Stimulated activated CD8-positive, alpha-beta memory T cell treated with anti-CD3 and anti-CD28 coated beads, Interleukin-4, amount 100 ng/mL, for 48 hours (primary cell): ENCODE measurements around the gene PANX1.

ENCODE experiments used
- DNase-seq: peaks from one replicate; pipeline ENCODE4 v3.0.0-alpha.2; 2020

PANX1 gene

GRCh38 chr11:94186342-94187203 lies 57.9 kb downstream of the PANX1 start:
- DNase-seq: no peak

DNA sequence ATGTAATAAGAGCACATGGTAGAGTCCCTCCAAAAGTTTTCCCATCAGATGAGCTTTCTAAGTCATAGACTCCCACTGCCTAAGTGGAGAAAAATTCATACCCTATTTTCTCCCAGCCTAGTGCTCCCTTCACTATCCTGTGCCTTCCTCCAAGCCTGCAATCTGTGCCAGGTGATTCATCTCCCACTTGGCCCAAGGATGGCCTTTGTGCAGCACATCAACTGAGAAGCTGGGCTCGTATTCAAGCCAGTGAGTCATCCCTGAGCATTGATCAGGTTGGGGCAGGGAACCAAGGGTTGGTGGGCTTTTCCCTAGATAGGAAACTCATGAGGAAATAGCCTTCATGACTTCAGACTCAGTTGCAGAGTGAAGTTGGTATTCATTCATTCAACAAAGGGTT lies 64.6 kb downstream of the PANX1 start:
- DNase-seq: no peak

DNA sequence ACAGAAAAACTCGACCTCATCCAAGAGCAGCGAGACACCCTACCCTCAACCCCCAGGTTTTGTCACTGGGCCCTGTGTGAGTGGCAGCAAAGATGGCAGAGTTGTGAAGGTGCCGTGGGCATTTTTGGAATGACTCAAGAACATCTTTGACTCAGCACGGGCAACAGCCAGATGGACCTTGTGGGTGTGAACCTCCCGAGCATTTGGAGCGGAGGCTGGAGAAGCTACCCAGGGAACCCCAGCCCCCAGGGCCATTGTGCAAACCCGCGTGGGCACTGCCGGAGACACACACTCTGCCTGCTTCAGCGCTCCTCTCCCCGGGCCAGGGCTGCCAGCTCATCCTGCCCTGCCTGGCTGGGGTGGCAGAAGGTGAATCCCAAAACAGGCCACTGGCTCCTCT lies 66.1 kb downstream of the PANX1 start:
- no peak for DNase-seq

DNA sequence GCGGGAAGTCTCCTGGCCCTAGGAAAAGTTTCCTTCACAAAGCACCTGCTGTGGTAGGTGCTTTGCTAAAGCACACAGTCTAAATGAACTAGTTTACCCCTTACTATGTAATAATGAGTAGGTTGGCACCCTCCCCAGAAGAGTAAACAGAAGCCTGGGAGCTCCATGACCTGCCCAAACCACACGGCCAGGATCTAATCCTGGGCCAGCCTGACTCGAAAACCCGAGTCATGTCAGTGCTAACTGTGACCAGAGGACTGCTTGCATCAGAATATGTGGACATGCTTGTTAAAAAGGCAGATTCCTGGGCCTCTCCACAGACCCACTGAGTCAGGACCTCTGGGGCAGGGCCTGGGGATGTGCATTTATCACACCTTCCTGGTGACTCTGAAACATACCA lies 67.7 kb downstream of the PANX1 start:
- no peak for DNase-seq

- no peak for DNase-seq
These were observed 70.1 kb downstream of the PANX1 start for GRCh38 chr11:94198718-94199117.

- DNase-seq: no peak
These were observed 70.8 kb downstream of the PANX1 start for GRCh38 chr11:94199136-94200130.

GRCh38 chr11:94201004-94201465 lies 72.4 kb downstream of the PANX1 start:
- DNase-seq: no peak

GRCh38 chr11:94203070-94203469 lies 74.4 kb downstream of the PANX1 start:
- no peak for DNase-seq

DNA sequence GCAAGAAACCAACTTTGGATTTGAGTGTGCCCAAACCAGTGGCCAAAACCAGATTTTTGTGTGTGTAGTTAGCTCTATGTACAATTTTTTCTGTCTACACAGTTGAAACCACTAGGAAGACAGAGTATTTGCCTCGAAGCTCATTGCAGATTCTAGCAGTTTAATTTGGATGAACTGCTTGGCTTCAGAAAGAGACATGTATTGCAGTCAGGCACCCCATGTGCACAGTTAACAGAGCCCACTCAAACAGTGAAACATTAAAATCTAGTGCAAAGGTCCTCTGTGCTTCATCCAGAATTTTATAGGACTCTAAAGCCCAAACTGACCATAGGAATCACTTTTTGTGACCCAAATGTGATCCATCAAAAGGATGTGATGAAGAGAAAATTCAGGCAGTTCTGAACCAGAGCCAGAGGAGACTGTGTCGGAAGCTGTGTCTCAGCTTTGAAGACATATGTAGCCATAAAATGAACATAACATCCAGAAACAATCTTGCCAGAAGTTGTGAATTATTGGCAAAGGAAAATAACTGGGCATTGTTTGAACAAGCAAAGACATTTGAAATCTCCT lies 82.7 kb downstream of the PANX1 start:
- DNase-seq: no peak

- DNase-seq: no peak
These were observed 84.3 kb downstream of the PANX1 start for GRCh38 chr11:94212898-94213297.

DNA sequence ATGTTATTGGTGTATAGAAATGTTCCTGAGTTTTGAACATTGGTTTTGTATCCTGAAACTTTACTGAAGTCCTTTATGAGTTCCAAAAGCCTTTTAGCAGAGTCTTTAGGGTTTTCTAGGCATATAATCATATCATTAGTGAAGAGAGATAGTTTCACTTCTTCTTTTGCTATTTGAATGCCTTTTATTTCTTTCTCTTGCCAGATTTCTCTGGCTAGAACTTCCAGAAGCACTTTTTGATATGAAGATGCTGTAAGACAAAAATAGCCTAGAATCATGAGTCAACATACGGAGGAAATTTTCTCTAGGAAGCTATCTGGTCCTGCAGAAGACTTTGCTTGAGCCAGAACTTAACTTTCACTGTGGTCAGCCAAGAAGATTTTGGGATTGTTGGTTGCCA lies 89.1 kb downstream of the PANX1 start:
- DNase-seq: no peak

DNA sequence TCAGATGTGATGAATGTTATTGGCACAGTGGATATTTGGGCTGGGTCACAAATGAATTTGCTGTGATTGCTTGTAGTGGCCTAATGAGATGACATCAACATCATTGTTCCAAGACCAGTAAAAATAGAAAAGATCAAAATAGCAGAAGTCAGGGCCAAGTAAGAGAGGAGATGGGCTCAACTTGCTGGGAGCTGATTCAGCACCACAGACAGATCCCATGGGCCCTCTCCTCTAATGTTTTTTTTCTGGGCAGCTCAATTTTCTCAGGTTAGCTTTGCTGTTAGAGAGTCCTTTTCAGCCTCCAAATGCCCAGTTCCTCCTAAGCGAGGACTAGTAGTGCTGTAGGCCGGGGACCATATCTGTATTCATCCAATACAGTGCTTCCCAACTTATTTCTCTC lies 89.7 kb downstream of the PANX1 start:
- no peak for DNase-seq

- DNase-seq: no peak
These were observed 91.1 kb downstream of the PANX1 start for GRCh38 chr11:94219771-94220170.

GRCh38 chr11:94224078-94224477 lies 95.4 kb downstream of the PANX1 start:
- DNase-seq: no peak
